Measurements from ENCODE around the gene LAMA1.

Gene LAMA1

GRCh38 chr18:7139409-7139808 lies 21.8 kb upstream of the LAMA1 start:
- Histone ChIP-seq H3K9me3 (ENCODE audit: control insufficient read depth, low read length) (no peaks in the 10 kb centered on the region), H3K27me3 (ENCODE audit: control insufficient read depth, insufficient read depth, low read length) (no peaks in the 10 kb centered on the region), H3K36me3 (ENCODE audit: control insufficient read depth, insufficient read depth, low read length) (no peaks in the 10 kb centered on the region), H3K4me3 (ENCODE audit: low read length) (no peak overlapping the region), H3K9ac (ENCODE audit: low read length) (no peak overlapping the region), H3K4me1 (ENCODE audit: control insufficient read depth, insufficient read depth, low read length) (no peaks in the 10 kb centered on the region)

DNA sequence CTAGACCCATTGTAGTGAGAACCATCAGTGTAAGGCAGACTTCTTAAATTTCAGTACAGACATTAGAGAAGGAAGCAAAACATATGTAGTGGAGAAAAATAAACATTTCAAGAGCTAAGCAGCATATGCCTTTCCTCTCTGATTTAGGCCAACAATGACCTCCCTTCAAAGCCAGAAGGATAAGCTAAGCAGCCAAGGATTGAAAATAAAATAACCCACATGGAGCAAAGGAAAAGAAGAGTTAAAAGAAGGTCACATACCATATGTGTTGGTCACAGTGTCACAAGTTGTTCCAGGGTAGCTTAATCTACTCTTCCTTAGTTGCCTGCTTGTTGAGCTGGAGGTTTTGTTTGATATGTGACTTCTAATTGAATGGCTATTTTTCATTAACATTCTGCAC lies 15.6 kb upstream of the LAMA1 start:
- Histone ChIP-seq H3K4me3 (ENCODE audit: low read length) (no peak overlapping the region), H3K9me3 (ENCODE audit: control insufficient read depth, low read length) (no peaks in the 10 kb centered on the region), H3K27me3 (ENCODE audit: control insufficient read depth, insufficient read depth, low read length) (no peaks in the 10 kb centered on the region), H3K36me3 (ENCODE audit: control insufficient read depth, insufficient read depth, low read length) (no peaks in the 10 kb centered on the region), H3K4me1 (ENCODE audit: control insufficient read depth, insufficient read depth, low read length) (no peaks in the 10 kb centered on the region), H3K9ac (ENCODE audit: low read length) (no peak overlapping the region)

- no peaks in the 10 kb centered on the region for H3K27me3 ChIP-seq (ENCODE audit: control insufficient read depth, insufficient read depth, low read length)
- H3K4me1 ChIP-seq (ENCODE audit: control insufficient read depth, insufficient read depth, low read length): no peaks in the 10 kb centered on the region
- no peak overlapping the region for H3K4me3 ChIP-seq (ENCODE audit: low read length)
- no peak overlapping the region for H3K9ac ChIP-seq (ENCODE audit: low read length)
- H3K36me3 ChIP-seq (ENCODE audit: control insufficient read depth, insufficient read depth, low read length): no peaks in the 10 kb centered on the region
- no peaks in the 10 kb centered on the region for H3K9me3 ChIP-seq (ENCODE audit: control insufficient read depth, low read length)
Measured at GRCh38 chr18:7132356-7133150, 15.0 kb upstream of the LAMA1 start.

- no peak overlapping the region for H3K4me3 ChIP-seq (ENCODE audit: low read length)
- H3K9me3 ChIP-seq (ENCODE audit: control insufficient read depth, low read length): no peaks in the 10 kb centered on the region
- no peak overlapping the region for H3K9ac ChIP-seq (ENCODE audit: low read length)
- H3K36me3 ChIP-seq (ENCODE audit: control insufficient read depth, insufficient read depth, low read length): no peaks in the 10 kb centered on the region
- H3K27me3 ChIP-seq (ENCODE audit: control insufficient read depth, insufficient read depth, low read length): peaks cover 3% of the 10 kb centered on the region
- no peaks in the 10 kb centered on the region for H3K4me1 ChIP-seq (ENCODE audit: control insufficient read depth, insufficient read depth, low read length)
Measured at GRCh38 chr18:7122376-7122775, 4.8 kb upstream of the LAMA1 start.

GRCh38 chr18:7116792-7117389 lies 706 bp downstream of the LAMA1 start:
- Histone ChIP-seq H3K9ac (ENCODE audit: low read length) (no peak overlapping the region), H3K36me3 (ENCODE audit: control insufficient read depth, insufficient read depth, low read length) (no peaks in the 10 kb centered on the region), H3K27me3 (ENCODE audit: control insufficient read depth, insufficient read depth, low read length) (peaks cover 19% of the 10 kb centered on the region), H3K4me3 (ENCODE audit: low read length) (no peak overlapping the region), H3K4me1 (ENCODE audit: control insufficient read depth, insufficient read depth, low read length) (no peaks in the 10 kb centered on the region), H3K9me3 (ENCODE audit: control insufficient read depth, low read length) (no peaks in the 10 kb centered on the region)

DNA sequence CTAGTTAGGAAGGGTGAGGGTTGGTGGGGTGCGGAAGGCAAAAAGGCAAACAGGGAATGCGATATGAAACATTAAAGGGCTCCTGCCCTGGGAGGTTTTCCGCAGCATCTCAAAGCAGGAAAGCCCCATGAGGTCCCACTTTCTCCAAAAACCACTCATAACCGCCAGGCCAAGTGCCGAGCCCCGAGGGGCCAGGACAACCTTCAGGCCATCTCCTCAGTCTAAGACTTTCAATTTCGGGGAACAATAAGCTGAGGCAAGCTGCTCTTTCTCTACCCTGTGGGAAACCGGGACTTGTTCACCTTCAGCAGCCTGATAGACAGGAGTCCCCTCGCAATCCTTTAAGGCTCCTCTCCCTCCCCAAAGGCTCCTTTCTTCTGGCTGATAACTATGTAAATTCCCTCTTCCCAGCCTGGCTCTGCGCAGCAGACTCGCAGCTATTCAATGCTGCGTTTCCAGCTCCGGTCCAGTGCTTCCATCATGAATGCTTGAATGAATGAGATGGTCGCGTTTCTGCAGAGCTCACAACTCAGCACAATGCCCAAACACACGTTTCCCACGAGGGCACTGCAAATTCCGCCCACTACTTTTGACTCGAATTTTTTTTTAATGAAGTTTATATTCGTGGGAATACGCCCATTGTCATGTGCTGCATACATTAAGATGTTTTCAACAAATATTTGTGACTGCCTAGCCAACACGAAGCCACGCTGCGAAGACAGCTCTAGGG lies 1.4 kb downstream of the LAMA1 start:
- Histone ChIP-seq H3K4me3 (ENCODE audit: low read length) (no peak overlapping the region), H3K9me3 (ENCODE audit: control insufficient read depth, low read length) (no peaks in the 10 kb centered on the region), H3K9ac (ENCODE audit: low read length) (no peak overlapping the region), H3K36me3 (ENCODE audit: control insufficient read depth, insufficient read depth, low read length) (no peaks in the 10 kb centered on the region), H3K4me1 (ENCODE audit: control insufficient read depth, insufficient read depth, low read length) (no peaks in the 10 kb centered on the region), H3K27me3 (ENCODE audit: control insufficient read depth, insufficient read depth, low read length) (peaks cover 19% of the 10 kb centered on the region)

GRCh38 chr18:7112936-7113335 lies 4.7 kb downstream of the LAMA1 start:
- H3K9me3 ChIP-seq (ENCODE audit: control insufficient read depth, low read length): no peaks in the 10 kb centered on the region
- H3K36me3 ChIP-seq (ENCODE audit: control insufficient read depth, insufficient read depth, low read length): no peaks in the 10 kb centered on the region
- no peak overlapping the region for H3K9ac ChIP-seq (ENCODE audit: low read length)
- H3K4me1 ChIP-seq (ENCODE audit: control insufficient read depth, insufficient read depth, low read length): no peaks in the 10 kb centered on the region
- H3K27me3 ChIP-seq (ENCODE audit: control insufficient read depth, insufficient read depth, low read length): peaks cover 16% of the 10 kb centered on the region
- no peak overlapping the region for H3K4me3 ChIP-seq (ENCODE audit: low read length)

DNA sequence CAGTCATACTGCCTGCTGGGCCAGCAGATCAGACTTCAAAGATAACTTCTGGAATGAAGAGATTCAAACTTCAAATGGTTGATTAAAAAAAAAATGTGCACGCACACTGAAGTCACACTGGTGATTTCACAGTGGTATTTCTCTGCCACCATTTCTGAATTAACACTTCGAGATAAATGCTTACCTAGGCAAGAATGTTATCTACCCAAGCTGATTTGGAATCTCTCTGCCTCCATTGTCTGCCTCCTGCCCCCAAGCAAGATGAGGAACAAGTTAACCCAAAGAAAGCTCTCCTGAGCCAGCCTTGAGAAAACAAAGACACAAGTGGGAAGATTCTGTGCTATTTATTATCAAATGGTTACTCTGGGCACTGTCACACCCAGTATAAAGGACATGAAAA lies 6.5 kb downstream of the LAMA1 start:
- Histone ChIP-seq H3K36me3 (ENCODE audit: control insufficient read depth, insufficient read depth, low read length) (no peaks in the 10 kb centered on the region), H3K4me3 (ENCODE audit: low read length) (no peak overlapping the region), H3K4me1 (ENCODE audit: control insufficient read depth, insufficient read depth, low read length) (no peaks in the 10 kb centered on the region), H3K9ac (ENCODE audit: low read length) (no peak overlapping the region), H3K27me3 (ENCODE audit: control insufficient read depth, insufficient read depth, low read length) (peaks cover 4% of the 10 kb centered on the region), H3K9me3 (ENCODE audit: control insufficient read depth, low read length) (no peaks in the 10 kb centered on the region)

- no peaks in the 10 kb centered on the region for H3K4me1 ChIP-seq (ENCODE audit: control insufficient read depth, insufficient read depth, low read length)
- no peaks in the 10 kb centered on the region for H3K27me3 ChIP-seq (ENCODE audit: control insufficient read depth, insufficient read depth, low read length)
- no peak overlapping the region for H3K9ac ChIP-seq (ENCODE audit: low read length)
- H3K4me3 ChIP-seq (ENCODE audit: low read length): no peak overlapping the region
- no peaks in the 10 kb centered on the region for H3K36me3 ChIP-seq (ENCODE audit: control insufficient read depth, insufficient read depth, low read length)
- no peaks in the 10 kb centered on the region for H3K9me3 ChIP-seq (ENCODE audit: control insufficient read depth, low read length)
Measured at GRCh38 chr18:7105943-7106342, 11.7 kb downstream of the LAMA1 start.

DNA sequence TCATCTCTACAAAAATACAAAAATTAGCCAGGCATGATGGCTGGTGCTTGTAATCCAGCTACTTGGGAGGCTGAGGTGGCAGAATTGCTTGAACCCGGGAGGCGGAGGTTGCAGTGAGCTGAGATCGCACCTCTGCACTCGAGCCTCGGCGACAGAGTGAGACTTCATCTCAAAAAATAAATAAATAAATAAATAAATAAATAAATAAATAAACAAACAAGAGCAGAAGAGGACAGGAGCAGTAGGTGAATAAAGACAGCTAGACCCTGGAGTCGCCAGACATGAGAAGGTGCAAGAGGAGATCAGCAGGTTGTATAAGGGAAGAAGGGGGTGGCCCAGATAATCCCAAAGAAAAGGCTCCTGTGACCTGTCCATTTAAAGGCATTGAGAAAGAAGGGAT lies 12.3 kb downstream of the LAMA1 start:
- H3K9me3 ChIP-seq (ENCODE audit: control insufficient read depth, low read length): no peaks in the 10 kb centered on the region
- H3K9ac ChIP-seq (ENCODE audit: low read length): no peak overlapping the region
- H3K27me3 ChIP-seq (ENCODE audit: control insufficient read depth, insufficient read depth, low read length): no peaks in the 10 kb centered on the region
- no peaks in the 10 kb centered on the region for H3K36me3 ChIP-seq (ENCODE audit: control insufficient read depth, insufficient read depth, low read length)
- no peaks in the 10 kb centered on the region for H3K4me1 ChIP-seq (ENCODE audit: control insufficient read depth, insufficient read depth, low read length)
- H3K4me3 ChIP-seq (ENCODE audit: low read length): no peak overlapping the region

- no peaks in the 10 kb centered on the region for H3K4me1 ChIP-seq (ENCODE audit: control insufficient read depth, insufficient read depth, low read length)
- no peaks in the 10 kb centered on the region for H3K36me3 ChIP-seq (ENCODE audit: control insufficient read depth, insufficient read depth, low read length)
- H3K9ac ChIP-seq (ENCODE audit: low read length): no peak overlapping the region
- no peaks in the 10 kb centered on the region for H3K9me3 ChIP-seq (ENCODE audit: control insufficient read depth, low read length)
- no peak overlapping the region for H3K4me3 ChIP-seq (ENCODE audit: low read length)
- no peaks in the 10 kb centered on the region for H3K27me3 ChIP-seq (ENCODE audit: control insufficient read depth, insufficient read depth, low read length)
Measured at GRCh38 chr18:7104649-7105048, 12.9 kb downstream of the LAMA1 start.

GRCh38 chr18:7102131-7102530 lies 15.5 kb downstream of the LAMA1 start:
- H3K27me3 ChIP-seq (ENCODE audit: control insufficient read depth, insufficient read depth, low read length): no peaks in the 10 kb centered on the region
- no peaks in the 10 kb centered on the region for H3K36me3 ChIP-seq (ENCODE audit: control insufficient read depth, insufficient read depth, low read length)
- H3K9ac ChIP-seq (ENCODE audit: low read length): no peak overlapping the region
- no peaks in the 10 kb centered on the region for H3K9me3 ChIP-seq (ENCODE audit: control insufficient read depth, low read length)
- H3K4me1 ChIP-seq (ENCODE audit: control insufficient read depth, insufficient read depth, low read length): no peaks in the 10 kb centered on the region
- no peak overlapping the region for H3K4me3 ChIP-seq (ENCODE audit: low read length)

Data from mucosa of stomach (tissue), 1 donor.